Activated B cell treated with CpG ODN at 0.5 μM for 24 hours (primary cell): ENCODE results near the gene SCGB2B2. TPM values are rescaled to one million over a fixed set of nuclear protein-coding genes. Genes with fewer than 3 reads are reported as not detected.

Experiments
- ATAC-seq: fragments of 200-7000 bp; cut with Tn5 transposase; one replicate; pipeline ENCODE4 v1.10.0; 2021; ENCODE audit warnings: low read depth, mild to moderate bottlenecking, moderate library complexity
- CTCF ChIA-PET: fragments of 350-600 bp; sonication (Branson Sonifier 250); formaldehyde crosslinking; loops from one replicate; lab custom pipeline; 2021; ENCODE audit warnings: antibody characterized with exemption; lab: Charles Lee
- POLR2A ChIA-PET: fragments of 350-600 bp; sonication (Branson Sonifier 250); formaldehyde crosslinking; loops from one replicate; lab custom pipeline; 2021; ENCODE audit warnings: antibody characterized with exemption; lab: Charles Lee
- DNase-seq: peaks from one replicate; pipeline ENCODE4 v3.0.0; 2022
- H3K27ac Mint-ChIP-seq: one replicate; pipeline ENCODE4 v1.8.0; 2020; ENCODE audit warnings: mixed read lengths
- H3K27me3 Mint-ChIP-seq: one replicate; pipeline ENCODE4 v1.8.0; 2021; ENCODE audit warnings: mixed read lengths
- H3K36me3 Mint-ChIP-seq: one replicate; pipeline ENCODE4 v1.8.0; 2021; ENCODE audit warnings: low read depth, mixed read lengths
- H3K4me1 Mint-ChIP-seq: one replicate; pipeline ENCODE4 v1.8.0; 2021; ENCODE audit warnings: mixed read lengths
- H3K4me3 Mint-ChIP-seq: one replicate; pipeline ENCODE4 v1.8.0; 2020; ENCODE audit warnings: mild to moderate bottlenecking, mixed read lengths
- H3K9me3 Mint-ChIP-seq: one replicate; pipeline ENCODE4 v1.8.0; 2020; ENCODE audit warnings: mixed read lengths
- CTCF ChIP-seq: fragments of 200-600 bp; IDR thresholded peaks from one replicate; pipeline ENCODE4 v1.8.0; 2022; ENCODE audit warnings: antibody characterized with exemption, mild to moderate bottlenecking
- intact Hi-C: fragments of 100-400 bp; cut with micrococcal nuclease; formaldehyde crosslinking; loops from one replicate; pipeline ENCODE4 v1.15.1; 2024
- total RNA-seq: library from RNA; stranded (reverse); gene quantifications from 2 replicates; pipeline ENCODE4 v1.2.3, GENCODE V29; 2022

The SCGB2B2 gene
- total RNA-seq, 1 donor from 2014 or later = 1.4 TPM

GRCh38 chr19:34661357-34661756 lies 15.6 kb downstream of the SCGB2B2 start:
- Mint-ChIP-seq H3K27ac (no peak overlapping the region), H3K27me3 (peaks cover 4% of the 10 kb centered on the region), H3K36me3 (no peaks in the 10 kb centered on the region), H3K9me3 (peaks cover 3% of the 10 kb centered on the region), H3K4me1 (peaks cover 8% of the 10 kb centered on the region), H3K4me3 (no peak overlapping the region)
- intact Hi-C loops = no loop called here
- DNase-seq (no peak), ATAC-seq (no peak)
- ChIA-PET POLR2A (interaction anchor here (1.8 kb wide), 1 partner anchor 16 kb away, joined by 8 read pairs; the partner anchor contains the start of gene ZNF302), CTCF (interaction anchor here (1.1 kb wide), 1 partner anchor 10 kb away, joined by 3 read pairs; no protein-coding TSS in a partner anchor)
- TF ChIP-seq CTCF = no peak

GRCh38 chr19:34655651-34656050 lies 21.3 kb downstream of the SCGB2B2 start:
- ChIA-PET POLR2A (no interaction called here), CTCF (no interaction called here)
- H3K27me3 Mint-ChIP-seq = peaks cover 4% of the 10 kb centered on the region
- TF ChIP-seq CTCF = no peak
- H3K36me3 Mint-ChIP-seq = no peaks in the 10 kb centered on the region
- H3K4me3 Mint-ChIP-seq = no peak overlapping the region
- ATAC-seq = no peak
- DNase-seq = no peak
- intact Hi-C loops = no loop called here
- H3K27ac Mint-ChIP-seq = no peak overlapping the region
- H3K4me1 Mint-ChIP-seq = peaks cover 3% of the 10 kb centered on the region
- H3K9me3 Mint-ChIP-seq = peaks cover 10% of the 10 kb centered on the region

- Mint-ChIP-seq H3K27me3 (peaks cover 4% of the 10 kb centered on the region), H3K4me1 (peaks cover 3% of the 10 kb centered on the region), H3K4me3 (no peak overlapping the region), H3K9me3 (peaks cover 7% of the 10 kb centered on the region), H3K27ac (no peak overlapping the region), H3K36me3 (no peaks in the 10 kb centered on the region)
- no peak for ATAC-seq
- ChIA-PET POLR2A (no interaction called here), CTCF (no interaction called here)
- no peak for DNase-seq
- TF ChIP-seq CTCF = no peak
- intact Hi-C loops = no loop called here
Measured at GRCh38 chr19:34654796-34655195, 22.2 kb downstream of the SCGB2B2 start.

GRCh38 chr19:34651747-34652146 lies 25.2 kb downstream of the SCGB2B2 start:
- H3K9me3 Mint-ChIP-seq = peaks cover 7% of the 10 kb centered on the region
- H3K4me1 Mint-ChIP-seq = peaks cover 3% of the 10 kb centered on the region
- H3K4me3 Mint-ChIP-seq = no peak overlapping the region
- ChIA-PET CTCF (interaction anchor here (0.9 kb wide), 1 partner anchor 10 kb away, joined by 3 read pairs; no protein-coding TSS in a partner anchor), POLR2A (no interaction called here)
- TF ChIP-seq CTCF = no peak
- H3K27me3 Mint-ChIP-seq = no peaks in the 10 kb centered on the region
- H3K36me3 Mint-ChIP-seq = no peaks in the 10 kb centered on the region
- intact Hi-C loops = no loop called here
- ATAC-seq = no peak
- H3K27ac Mint-ChIP-seq = no peak overlapping the region
- no peak for DNase-seq

GRCh38 chr19:34649886-34650543 lies 26.9 kb downstream of the SCGB2B2 start:
- ATAC-seq (no peak), DNase-seq (no peak)
- TF ChIP-seq CTCF = no peak
- H3K4me3 Mint-ChIP-seq = no peak overlapping the region
- intact Hi-C loops = no loop called here
- peaks cover 3% of the 10 kb centered on the region for H3K4me1 Mint-ChIP-seq
- no peaks in the 10 kb centered on the region for H3K36me3 Mint-ChIP-seq
- CTCF ChIA-PET = no interaction called here
- no peak overlapping the region for H3K27ac Mint-ChIP-seq
- H3K27me3 Mint-ChIP-seq = no peaks in the 10 kb centered on the region
- POLR2A ChIA-PET = no interaction called here
- H3K9me3 Mint-ChIP-seq = peaks cover 5% of the 10 kb centered on the region
